CD4-positive, alpha-beta T cell treated with Interleukin-17A for 1 hour (primary cell): ENCODE results near the gene NRCAM.
"Not testable (repeated sequence)": the region's sequence is repeated elsewhere in the genome, so short reads cannot be mapped to it uniquely, and the experiment has no call there.

Experiments used
- DNase-seq: peaks from one replicate; pipeline ENCODE4 v3.0.0-alpha.2; 2020

NRCAM gene

DNA sequence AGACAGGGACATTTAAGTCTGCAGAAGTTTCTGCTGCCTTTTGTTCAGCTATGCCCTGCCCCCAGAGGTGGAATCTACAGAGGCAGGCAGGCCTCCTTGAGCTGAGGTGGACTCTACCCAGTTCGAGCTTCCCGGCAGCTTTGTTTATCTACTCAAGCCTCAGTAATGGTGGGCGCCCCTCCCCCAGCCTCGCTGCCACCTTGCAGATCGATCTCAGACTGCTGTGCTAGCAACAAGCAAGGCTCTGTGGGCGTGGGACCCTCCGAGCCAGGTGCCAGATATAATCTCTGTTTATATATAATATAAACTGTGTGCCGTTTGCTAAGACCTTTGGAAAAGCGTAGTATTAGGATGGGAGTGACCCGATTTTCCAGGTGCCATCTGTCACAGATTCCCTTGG lies 63.1 kb downstream of the NRCAM start:
- DNase-seq = not testable (repeated sequence)

DNA sequence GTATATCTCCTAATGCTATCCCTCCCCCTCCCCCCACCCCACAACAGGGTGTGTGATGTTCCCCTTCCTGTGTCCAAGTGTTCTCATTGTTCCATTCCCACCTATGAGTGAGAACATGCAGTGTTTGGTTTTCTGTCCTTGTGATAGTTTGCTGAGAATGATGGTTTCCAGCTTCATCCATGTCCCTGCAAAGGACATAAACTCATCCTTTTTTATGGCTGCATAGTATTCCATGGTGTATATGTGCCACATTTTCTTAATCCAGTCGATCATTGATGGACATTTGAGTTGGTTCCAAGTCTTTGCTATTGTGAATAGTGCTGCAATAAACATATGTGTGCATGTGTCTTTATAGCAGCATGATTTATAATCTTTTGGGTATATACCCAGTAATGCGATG lies 68.5 kb downstream of the NRCAM start:
- DNase-seq = not testable (repeated sequence)

DNA sequence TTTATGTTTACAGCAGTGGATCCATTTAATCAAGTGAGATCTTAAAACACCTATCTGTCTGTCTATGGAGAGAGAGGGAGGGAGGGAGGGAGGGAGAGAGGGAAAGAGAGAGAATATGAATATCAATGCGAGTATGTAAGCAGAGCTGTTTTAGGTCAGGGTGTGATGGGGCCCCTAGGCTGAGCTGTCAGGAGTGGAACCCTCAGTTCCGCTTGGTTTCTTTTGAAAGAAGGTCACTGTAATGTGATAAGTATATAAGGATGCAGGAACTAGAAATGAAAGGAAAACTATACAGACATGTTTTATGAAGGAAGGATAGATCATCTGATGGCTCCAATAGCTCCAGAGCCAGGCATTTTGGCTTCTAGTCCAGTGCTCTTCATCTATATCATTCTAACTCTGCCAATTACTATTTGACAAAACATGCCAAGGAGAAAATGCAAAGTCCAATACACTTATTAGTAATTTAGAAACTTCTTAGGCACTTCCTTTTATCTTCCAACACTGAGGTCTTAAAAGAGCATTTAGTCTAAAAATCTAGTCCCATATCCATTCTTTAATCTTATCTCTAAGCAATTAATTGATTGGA lies 70.3 kb downstream of the NRCAM start:
- DNase-seq = no peak

DNA sequence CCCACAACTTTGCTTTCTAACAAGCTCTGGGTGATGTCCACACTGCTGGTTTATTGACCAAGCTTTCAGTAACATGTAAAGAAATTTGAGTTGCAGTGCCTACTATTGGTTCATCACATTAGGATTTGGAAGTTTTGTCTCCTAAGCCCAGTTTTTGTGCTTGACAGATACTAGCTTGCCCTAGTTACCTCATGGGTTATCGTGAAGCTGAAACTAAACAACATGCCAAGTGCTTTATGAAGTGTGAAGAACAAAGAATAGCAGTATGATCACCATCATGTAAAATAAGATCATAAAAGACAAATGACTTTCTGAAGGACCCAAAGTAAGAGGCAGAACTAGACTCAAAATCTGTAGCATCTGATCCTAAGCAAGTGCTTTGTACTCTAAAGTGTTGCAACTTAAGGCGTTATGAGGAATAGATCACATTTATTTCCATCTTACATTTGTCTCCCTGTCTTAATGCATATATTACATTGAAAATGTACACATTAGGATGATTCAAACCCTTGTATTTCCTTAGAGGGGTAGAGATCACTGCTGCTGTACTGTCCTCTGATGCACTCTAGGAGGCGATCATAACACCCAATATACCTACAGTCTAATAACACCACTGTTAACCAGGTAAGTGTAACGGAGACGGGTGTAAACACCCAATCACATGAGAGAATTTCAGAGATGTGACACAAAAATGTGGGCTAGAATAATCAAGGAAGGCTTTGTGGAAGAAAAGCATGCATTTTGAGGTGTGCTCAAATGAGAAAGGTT lies 71.3 kb downstream of the NRCAM start:
- no peak for DNase-seq

DNA sequence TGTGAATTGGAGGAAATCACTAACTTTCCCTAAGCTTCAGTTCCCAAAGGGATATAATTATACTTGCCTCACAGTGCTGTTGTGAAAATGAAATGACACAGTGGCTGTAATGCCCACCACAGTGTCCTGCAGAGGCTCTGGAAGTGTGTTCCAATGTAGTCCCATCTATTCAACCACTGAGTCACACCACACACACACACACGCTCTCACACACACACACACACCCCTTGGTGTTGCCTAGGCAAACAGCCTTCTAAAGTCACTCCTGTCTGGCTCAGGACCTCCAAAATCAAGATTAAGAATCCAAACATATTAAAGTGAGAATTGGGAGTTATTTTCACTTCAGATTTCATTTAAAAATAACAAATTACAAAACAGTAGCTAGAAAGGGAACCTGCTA lies 73.3 kb downstream of the NRCAM start:
- no peak for DNase-seq

DNA sequence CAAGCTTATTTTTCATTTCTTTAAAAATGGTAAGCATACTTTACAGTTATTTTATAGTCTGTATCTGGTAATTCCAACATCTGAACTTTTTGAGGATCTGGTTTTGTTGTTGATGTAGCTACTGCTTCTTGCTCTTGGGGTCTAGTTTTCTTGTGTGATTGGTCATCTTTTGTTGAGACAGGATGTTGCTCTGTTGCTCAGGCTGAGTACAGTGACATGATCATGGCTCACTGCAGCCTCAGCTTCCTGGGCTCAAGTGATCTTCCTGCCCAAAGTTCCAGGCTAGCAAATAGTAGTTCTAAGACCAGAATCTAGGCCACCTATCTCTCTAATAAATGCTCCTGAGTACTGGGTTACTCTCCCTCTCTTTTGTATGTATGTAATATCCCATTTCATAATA lies 75.7 kb downstream of the NRCAM start:
- no peak for DNase-seq

DNA sequence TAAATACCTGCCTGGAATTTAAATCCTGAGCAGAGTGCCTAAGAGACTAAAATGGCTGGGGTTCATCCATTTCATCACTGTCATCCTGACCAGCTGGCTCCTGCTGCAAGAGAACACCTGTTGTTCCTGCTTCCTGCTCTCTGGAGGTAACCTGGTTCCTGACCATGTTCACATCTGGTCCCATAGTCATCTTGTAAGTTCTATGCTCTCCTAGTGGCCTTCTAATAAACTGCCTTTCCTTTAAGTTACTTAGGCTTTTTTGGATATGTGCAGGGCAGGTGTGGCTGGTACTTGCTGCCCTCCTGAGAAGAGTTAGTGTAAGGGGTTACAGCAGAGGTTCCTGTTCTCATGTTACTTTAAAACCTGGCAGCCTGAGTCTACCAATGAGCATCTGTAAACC lies 80.0 kb downstream of the NRCAM start:
- DNase-seq = no peak

DNA sequence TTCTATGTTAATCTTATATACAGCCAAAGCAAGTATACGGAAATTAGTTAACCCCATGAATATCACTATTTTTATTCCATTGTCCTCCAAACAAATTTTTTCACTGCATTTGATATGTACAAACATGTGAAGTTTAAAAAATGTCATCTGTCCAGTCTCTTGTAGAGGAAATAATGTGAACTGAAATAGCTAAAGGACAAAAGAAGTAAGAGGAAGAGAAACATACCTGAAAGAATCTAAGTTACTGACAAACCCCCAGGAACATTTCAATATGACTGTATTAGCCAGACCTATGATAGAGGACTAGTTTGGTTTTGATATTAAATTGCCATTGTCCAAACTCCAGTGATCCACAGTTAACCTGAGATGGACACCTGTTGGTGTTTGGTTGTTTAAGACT lies 80.6 kb downstream of the NRCAM start:
- DNase-seq = no peak

DNA sequence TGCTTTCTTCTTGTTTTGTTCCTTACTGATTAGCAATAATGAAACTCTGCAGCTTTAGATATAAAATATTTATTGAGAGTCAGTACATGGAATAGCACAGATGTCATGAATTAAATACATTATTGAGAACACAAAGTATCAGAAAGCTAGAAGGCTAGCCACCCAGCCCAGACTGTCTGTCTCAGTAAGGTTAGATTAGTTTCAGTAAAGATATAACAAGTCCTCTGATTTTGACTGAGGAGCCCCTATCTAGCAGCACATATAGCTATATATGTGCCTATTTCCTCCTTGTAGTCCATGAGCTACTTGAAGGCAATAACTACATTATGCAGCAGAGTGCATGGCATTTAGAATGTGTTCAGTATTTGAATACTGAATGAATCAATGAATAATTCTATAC lies 81.3 kb downstream of the NRCAM start:
- DNase-seq = no peak

DNA sequence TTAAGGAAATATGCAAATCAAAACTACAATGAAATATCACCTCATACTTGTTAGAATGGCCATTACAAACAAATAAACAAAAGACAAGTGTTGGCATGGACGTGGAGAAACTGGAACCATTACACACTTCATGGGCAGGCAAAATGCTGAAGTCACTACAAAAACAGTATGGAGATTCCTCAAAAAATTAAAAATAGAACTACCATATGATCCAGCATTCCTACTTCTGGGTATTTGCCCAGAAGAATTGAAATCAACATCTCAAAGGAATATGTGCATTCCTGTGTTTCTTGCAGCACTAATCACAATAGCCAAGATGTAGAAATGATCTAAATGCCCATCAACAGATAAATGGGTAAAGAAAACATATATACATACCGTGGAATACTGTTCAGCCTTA lies 83.6 kb downstream of the NRCAM start:
- DNase-seq = no peak

DNA sequence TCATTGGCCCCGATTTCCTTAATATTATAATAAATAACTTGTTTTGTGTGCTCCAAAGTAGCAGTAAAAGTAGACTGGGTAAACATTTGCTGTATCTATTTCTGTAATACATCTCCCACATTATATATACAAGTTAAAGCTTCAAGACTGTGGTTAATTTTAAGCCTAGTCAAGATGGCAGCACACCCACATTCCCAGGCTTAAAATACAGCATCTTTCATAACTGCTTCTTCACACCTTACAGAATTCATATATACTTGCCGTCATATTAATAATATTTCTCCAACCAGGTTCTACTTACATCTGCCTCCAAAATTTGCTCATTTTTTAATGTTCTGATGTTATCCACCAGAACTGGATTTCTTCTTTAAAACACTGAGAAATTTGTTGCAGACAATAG lies 85.6 kb downstream of the NRCAM start:
- no peak for DNase-seq

DNA sequence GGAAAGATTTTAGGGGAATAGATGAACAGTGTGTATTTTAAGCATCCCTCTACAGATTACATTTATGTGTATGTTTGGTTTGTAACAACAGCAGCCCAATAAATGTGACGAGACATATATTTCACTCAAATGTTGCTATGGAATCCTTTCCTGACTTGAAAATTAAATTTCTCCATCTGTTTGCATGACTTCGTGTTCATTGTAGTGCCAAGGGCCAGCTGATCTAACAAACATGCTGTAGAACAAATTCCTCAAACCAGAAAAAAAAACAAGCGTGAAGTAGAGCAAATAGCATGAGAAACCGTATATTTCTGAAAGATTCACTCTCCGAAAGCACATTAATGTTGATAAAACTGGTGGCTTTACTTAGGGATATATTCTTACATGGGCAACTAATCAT lies 87.8 kb downstream of the NRCAM start:
- DNase-seq = no peak

DNA sequence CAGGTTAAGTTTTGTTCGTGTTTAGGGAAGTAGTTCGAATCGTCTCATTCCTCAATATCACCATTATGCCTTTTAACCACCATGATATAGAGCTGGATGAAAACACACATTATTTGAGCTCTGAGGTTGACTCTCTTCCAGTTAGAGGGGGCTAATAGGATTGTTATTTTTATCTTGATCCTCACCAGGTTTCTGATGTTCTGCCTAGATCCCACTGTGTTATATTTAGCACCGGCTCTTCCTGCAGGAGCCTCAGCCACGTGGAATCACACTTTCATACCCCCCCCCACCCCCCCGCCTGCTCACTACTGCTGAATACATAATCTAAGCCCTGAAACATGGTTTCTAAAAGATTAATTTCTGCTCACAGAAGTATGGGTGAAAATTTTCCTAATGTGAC lies 88.3 kb downstream of the NRCAM start:
- no peak for DNase-seq

DNA sequence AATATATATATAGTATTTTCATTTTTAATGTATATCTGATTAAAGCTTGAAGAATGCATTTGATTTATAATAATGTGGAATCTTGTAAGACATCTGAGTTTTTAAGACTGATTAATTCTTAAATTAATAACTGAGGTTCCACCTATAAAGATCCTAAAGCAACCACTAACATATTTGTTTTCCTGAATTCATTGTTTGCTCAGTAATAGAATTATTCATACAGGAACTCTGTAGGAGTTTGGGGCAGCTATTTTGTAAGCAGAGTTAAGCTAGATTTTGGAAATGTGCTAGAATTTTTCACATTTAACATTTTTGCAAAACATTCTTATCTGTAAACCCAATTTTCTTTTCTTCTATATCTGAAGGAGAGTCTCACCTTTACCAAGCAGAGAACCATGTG lies 88.9 kb downstream of the NRCAM start:
- DNase-seq = no peak

DNA sequence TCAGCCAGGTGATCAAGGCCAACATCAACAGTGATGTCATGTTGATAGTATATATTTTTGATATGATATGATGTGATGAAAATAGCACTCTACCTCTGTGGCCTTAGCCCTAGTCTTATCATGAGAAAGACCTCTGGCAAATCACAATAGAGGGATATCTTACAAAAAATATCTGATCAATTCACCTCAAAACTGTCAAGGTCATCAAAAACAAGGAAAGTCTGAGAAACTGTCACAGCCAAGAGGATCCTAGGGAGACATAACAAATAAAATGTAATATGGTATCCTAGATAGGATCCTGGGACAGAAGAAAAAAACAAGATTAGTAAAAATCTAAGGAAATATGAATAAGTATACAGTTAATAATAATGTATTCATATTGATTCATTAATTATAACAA lies 92.6 kb downstream of the NRCAM start:
- DNase-seq = no peak

DNA sequence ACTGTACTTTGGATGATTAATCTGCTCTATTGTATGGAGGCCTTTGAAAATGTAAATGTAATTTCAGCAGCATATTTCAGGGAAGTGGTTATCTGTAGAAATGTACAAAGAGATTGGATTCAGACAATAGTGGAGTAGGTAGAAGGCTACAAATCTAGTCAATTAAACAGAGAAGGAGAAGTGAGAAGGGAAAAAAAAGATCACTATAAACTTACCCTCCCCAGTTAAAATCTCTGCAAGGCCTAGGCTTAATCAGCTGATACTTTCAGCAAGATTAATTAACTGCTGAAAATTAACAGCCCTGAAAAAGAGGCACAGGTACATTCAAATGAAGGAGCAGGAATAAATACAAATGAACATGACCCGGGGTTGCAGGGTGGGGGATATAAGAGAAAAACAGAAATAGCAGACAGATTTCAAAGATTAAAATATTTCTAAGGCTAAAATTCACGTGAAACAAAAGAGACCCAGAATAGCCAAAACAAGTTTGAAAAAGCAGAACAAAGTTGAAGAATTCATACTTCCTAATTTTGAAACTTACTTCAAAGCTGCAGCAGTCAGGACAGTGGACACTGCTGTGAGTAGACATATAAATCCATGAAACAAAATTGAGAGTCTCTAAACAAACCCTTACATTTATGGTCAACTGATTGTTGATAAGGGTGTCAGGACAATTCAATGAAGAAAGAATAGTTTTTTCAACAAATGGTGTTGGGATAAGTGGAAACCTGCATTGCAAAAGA lies 96.0 kb downstream of the NRCAM start:
- no peak for DNase-seq

DNA sequence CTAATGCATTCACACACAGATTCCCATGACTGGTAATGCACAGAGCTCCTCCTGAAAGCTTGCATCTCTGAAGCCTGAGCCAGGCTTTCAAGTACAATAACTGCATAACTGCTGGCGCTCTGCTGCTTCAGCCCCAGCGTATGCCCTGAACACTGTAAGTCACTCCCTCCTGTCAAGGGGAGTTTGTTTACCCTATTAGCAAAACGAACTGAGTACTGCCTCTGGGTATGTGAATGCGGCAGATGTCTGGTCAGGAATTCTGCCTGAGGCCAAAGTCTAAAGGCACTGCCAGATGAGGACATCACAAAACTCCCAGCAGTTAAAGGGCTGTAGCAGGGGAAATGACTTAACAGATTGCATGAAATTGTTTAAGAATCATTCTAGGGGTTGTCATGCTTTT lies 97.7 kb downstream of the NRCAM start:
- no peak for DNase-seq

DNA sequence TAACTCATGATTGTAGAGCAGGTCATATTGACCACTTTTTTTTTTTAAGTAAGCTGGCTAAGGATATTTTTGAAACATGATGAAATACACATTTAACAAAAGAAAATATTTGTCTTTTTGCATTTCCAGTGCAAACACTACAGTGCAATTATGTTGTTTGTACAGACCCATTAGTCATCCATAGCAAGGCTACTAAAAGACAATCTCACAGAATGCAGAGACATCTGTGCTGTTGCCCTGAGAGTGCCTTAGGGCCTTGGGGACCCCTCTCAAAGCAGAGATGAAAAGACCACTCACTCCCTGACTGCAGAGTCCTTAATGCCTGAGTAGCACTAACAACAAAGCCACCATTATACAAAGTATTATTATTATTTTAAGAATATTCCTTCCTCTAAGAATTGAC lies 104.5 kb downstream of the NRCAM start:
- no peak for DNase-seq

DNA sequence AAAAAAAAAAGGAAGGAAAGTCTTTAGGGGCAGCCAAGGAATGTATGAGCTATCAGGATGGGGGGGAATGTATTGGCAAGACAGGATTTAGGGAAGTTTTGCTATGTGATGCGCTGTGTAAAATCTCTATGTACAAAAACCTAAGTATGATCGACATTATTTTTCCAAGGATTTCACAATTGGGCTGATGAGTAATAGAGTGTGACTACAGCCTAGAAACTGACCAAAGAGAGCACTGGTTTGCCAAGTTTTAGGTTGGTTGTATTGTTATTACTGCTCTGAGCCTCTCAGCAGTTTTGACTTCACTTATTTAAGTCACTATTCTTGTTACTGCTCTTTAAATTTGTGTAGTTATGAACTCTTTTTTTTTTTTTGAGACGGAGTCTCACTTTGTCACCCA lies 107.3 kb downstream of the NRCAM start:
- DNase-seq = no peak

DNA sequence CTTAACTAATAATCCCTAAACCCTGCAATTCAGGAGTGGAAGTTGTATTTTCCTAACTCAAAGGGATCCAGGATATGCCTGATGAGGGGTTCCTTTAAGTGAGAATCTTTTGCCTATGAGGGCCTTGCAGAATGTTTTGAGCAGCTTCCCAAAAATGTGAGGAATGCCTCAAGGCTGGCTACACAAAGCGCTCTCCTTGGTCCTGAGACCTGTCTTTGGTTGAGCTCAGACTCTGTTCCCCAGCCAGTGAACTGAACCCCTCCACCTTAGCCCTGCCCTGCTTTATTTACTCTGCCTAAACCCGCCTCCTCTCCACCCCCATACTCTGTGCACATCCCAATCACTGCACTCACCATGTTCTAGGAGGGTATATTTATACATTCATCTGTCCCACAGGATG lies 108.6 kb downstream of the NRCAM start:
- DNase-seq = no peak

DNA sequence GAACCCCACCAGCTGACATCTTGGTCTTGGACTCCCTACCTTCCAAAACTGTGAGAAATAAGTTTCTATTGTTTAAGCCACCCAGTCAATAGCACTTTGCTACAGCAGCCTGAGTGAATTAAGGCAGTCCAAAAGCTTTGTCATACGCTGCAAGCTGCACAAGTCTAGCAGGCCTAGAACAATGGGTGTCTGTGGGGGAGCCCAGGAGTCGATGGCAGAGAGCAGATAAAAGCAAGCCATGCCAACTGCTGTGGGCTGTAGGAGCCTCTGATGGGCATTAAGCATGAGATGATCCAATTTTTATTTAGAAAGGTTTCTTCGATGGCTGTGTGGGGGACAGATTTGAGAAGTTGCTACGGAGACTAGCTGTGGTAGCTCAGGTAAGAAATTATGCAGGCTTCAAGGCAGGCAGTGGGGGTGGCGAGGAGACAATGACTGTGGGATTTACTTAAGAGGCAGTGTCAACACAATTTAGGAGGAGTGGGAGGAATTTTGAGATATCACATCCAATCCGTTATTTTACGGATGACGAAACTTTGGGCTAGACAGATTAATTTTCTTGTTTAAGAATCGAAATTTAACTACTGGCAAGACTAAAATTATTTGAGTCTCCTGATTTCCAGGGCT lies 110.4 kb downstream of the NRCAM start:
- no peak for DNase-seq

DNA sequence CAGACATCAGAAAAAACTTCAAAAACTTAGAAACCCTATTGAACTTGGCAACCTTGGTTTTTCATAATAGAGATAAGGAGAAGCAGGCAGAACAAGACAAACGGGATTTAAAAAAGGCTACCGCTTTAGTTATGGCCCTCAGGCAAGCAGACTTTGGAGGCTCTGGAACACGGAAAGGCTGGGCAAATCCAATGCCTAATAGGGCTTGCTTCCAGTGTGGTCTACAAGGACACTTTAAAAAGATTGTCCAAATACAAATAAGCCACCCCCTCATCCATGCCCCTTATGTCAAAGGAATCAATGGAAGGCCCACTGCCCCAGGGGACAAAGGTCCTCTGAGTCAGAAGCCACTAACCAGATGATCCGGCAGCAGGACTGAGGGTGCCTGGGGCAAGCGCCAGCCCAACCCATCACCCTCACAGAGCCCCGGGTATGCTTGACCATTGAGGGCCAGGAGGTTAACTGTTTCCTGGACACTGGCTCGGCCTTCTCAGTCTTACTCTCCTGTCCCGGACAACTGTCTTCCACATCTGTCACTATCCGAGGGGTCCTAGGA lies 115.3 kb downstream of the NRCAM start:
- no peak for DNase-seq

DNA sequence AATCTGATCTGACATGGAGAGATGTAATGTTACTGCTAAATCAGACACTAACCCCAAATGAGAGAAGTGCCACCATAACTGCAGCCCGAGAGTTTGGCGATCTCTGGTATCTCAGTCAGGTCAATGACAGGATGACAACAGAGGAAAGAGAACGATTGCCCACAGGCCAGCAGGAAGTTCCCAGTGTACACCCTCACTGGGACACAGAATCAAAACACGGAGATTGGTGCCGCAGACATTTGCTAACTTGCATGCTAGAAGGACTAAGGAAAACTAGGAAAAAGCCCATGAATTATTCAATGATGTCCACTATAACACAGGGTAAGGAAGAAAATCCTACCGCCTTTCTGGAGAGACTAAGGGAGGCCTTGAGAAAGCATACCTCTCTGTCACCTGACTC lies 115.8 kb downstream of the NRCAM start:
- not testable (repeated sequence) for DNase-seq
